Measurements from ENCODE around the gene RASA4. TPM values are rescaled to one million over a fixed set of nuclear protein-coding genes. Genes with fewer than 3 reads are reported as not detected.
A peak's percentile ranks its signal among the peaks of the same experiment; 100 is the strongest.
"Not testable (repeated sequence)": the region's sequence is repeated elsewhere in the genome, so short reads cannot be mapped to it uniquely, and the experiment has no call there.

RASA4 gene
- 57.6 and 62.3 TPM in 2 replicates for total RNA-seq

GRCh38 chr7:102616507-102617125, at the start of gene RASA4:
RASA4 (minus strand) TSS chr7:102616756; CDS start chr7:102616689, 67 bp downstream.
- H3K4me1 Mint-ChIP-seq; H3K9me3 Mint-ChIP-seq; H3K27ac Mint-ChIP-seq; H3K36me3 Mint-ChIP-seq (ENCODE audit: low read depth); H3K27me3 Mint-ChIP-seq; H3K4me3 Mint-ChIP-seq; CTCF ChIA-PET; POLR2A ChIA-PET; intact Hi-C loops (cut with micrococcal nuclease): not testable (repeated sequence)
- DNase-seq: peak; percentile 65
- peak; percentile 89 for ATAC-seq (ENCODE audit: low read depth)

DNA sequence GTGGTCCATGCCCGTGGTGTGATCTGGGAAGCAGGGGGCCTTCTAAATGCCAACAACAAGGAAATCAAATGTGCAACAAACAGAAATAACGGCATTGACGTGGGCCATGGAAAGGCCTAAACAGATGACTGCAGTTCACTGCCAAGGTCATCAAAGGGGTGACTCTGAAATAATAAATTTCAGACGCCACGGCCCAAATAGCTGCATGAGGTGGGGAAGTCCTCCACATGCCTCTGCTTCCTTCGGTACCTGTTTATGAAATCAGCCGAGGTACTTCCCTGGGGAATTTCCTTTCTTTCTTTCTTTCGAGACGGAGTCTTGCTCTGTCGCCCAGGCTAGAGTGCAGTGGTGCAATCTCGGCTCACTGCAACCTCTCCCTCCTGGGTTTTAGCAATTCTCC, 48.2 kb upstream of the RASA4 start:
- H3K9me3 Mint-ChIP-seq; POLR2A ChIA-PET; H3K27ac Mint-ChIP-seq; ATAC-seq (ENCODE audit: low read depth); CTCF ChIA-PET; DNase-seq; H3K4me1 Mint-ChIP-seq; H3K27me3 Mint-ChIP-seq; intact Hi-C loops (cut with micrococcal nuclease); H3K36me3 Mint-ChIP-seq (ENCODE audit: low read depth); H3K4me3 Mint-ChIP-seq: not testable (repeated sequence)

GRCh38 chr7:102649924-102650323, 33.4 kb upstream of the RASA4 start, which contains the start of gene SPDYE2B:
SPDYE2B (plus strand) TSS chr7:102650319; CDS start chr7:102652349, 2,030 bp downstream.
- intact Hi-C loops (cut with micrococcal nuclease); H3K36me3 Mint-ChIP-seq (ENCODE audit: low read depth); CTCF ChIA-PET; H3K9me3 Mint-ChIP-seq; H3K27ac Mint-ChIP-seq; H3K4me1 Mint-ChIP-seq; DNase-seq; H3K27me3 Mint-ChIP-seq; POLR2A ChIA-PET; H3K4me3 Mint-ChIP-seq; ATAC-seq (ENCODE audit: low read depth): not testable (repeated sequence)

DNA sequence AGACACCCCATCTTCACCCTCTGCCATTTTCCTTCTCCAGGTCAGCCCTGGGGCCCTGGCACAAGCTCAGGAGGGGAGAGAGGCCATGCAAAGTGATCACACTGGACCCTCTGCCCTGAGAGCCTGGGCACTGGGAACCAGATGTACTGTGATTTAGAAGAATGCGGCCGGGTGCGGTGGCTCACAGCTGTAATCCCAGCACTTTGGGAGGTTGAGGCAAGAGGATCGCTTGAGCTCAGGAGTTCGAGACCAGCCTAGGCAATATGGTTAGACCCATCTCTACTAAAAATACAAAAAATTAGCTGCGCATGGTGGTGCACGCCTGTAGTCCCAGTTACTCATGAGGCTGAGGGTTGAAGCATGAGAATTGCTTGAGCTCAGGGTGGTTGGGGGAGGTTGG, 31.3 kb upstream of the RASA4 start:
- H3K4me1 Mint-ChIP-seq; H3K9me3 Mint-ChIP-seq; H3K36me3 Mint-ChIP-seq (ENCODE audit: low read depth); H3K27ac Mint-ChIP-seq; H3K27me3 Mint-ChIP-seq; ATAC-seq (ENCODE audit: low read depth); POLR2A ChIA-PET; DNase-seq; intact Hi-C loops (cut with micrococcal nuclease); H3K4me3 Mint-ChIP-seq; CTCF ChIA-PET: not testable (repeated sequence)

DNA sequence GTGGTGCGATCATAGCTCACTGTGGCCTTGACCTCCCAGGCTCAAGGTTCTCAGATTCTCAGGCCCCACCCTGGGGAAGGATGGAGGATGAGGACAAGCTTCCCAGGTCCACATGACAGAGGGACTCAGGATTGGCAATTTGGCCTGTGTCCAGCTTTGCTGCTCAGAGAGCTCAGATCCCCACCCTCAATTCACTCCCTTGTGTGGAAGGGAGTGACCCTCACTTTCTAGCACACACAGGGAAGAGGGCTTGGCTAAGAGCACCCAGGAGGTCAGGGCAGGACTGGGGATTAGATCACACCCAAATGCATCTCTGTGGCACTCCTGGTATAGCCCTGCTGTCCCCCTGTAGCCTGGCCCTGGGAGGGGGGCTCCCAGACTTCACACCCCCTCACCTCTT, 26.8 kb upstream of the RASA4 start:
- POLR2A ChIA-PET; ATAC-seq (ENCODE audit: low read depth); H3K27ac Mint-ChIP-seq: not testable (repeated sequence)

DNA sequence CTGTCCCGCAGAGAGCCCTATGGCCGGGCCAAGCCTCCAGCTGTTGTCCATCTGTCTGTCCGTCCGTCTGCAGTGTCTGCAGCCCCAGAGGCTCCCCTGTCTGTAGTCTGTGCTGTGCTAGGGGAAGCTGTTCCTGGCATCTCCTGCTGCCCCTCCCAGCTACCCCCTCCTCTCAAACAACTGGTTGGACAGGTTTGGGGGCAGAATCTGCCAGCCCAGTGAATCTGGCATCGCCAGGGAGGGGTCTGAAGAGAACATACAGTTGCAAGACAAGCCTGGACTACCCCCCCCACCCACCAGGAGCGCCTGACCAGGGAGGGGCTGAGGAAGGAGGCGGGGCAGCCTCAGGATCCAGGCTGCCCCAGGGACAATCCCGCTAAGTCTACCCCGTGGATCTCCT, 26.1 kb upstream of the RASA4 start, which contains the start of gene UPK3BL1:
UPK3BL1 (minus strand) TSS at position 101 of the 400 bp plus-strand sequence; CDS start at position 51, 50 bp downstream.
- H3K36me3 Mint-ChIP-seq (ENCODE audit: low read depth); intact Hi-C loops (cut with micrococcal nuclease); H3K4me3 Mint-ChIP-seq; CTCF ChIA-PET; DNase-seq; H3K27me3 Mint-ChIP-seq; POLR2A ChIA-PET; ATAC-seq (ENCODE audit: low read depth); H3K4me1 Mint-ChIP-seq; H3K9me3 Mint-ChIP-seq; H3K27ac Mint-ChIP-seq: not testable (repeated sequence)

More for the DNA sequence above, 26.8 kb upstream of the RASA4 start:
- intact Hi-C loops (cut with micrococcal nuclease); H3K27me3 Mint-ChIP-seq; H3K4me1 Mint-ChIP-seq; H3K9me3 Mint-ChIP-seq; CTCF ChIA-PET; H3K4me3 Mint-ChIP-seq; H3K36me3 Mint-ChIP-seq (ENCODE audit: low read depth); DNase-seq: not testable (repeated sequence)

DNA sequence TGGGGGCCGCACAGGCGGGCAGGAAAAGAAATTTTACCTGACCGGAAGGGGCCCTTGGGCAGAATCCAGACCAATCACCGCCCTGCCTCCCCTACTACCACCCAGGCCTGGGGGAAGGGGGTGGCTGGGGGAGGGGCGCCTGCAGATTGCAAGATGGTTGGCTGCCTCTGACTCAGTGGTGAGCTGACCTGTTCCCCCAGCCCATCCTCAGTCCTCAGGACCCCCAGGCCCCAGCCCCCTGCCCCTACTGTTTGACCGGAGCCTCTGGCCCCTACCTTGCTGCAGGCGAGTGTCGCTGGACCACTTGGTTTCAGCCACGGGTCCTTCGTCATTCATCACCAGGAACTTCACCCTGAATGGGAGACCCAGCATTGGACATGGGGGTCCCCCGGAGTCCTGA, 22.3 kb upstream of the RASA4 start:
- H3K4me3 Mint-ChIP-seq, H3K4me1 Mint-ChIP-seq: not testable (repeated sequence)
- ATAC-seq (ENCODE audit: low read depth): peak; percentile 7

GRCh38 chr7:102636956-102637355, 20.4 kb upstream of the RASA4 start:
- not testable (repeated sequence) for H3K27ac Mint-ChIP-seq

More for the DNA sequence above, 22.3 kb upstream of the RASA4 start:
- intact Hi-C loops (cut with micrococcal nuclease); H3K27ac Mint-ChIP-seq; H3K27me3 Mint-ChIP-seq; DNase-seq; POLR2A ChIA-PET; H3K36me3 Mint-ChIP-seq (ENCODE audit: low read depth); H3K9me3 Mint-ChIP-seq; CTCF ChIA-PET: not testable (repeated sequence)

GRCh38 chr7:102635354-102635753, 18.8 kb upstream of the RASA4 start:
- H3K4me1 Mint-ChIP-seq; H3K4me3 Mint-ChIP-seq; POLR2A ChIA-PET; intact Hi-C loops (cut with micrococcal nuclease); CTCF ChIA-PET; DNase-seq; H3K27ac Mint-ChIP-seq; H3K36me3 Mint-ChIP-seq (ENCODE audit: low read depth); H3K27me3 Mint-ChIP-seq; ATAC-seq (ENCODE audit: low read depth); H3K9me3 Mint-ChIP-seq: not testable (repeated sequence)

More at GRCh38 chr7:102636956-102637355, 20.4 kb upstream of the RASA4 start:
- H3K4me1 Mint-ChIP-seq; H3K36me3 Mint-ChIP-seq (ENCODE audit: low read depth); ATAC-seq (ENCODE audit: low read depth); intact Hi-C loops (cut with micrococcal nuclease); H3K27me3 Mint-ChIP-seq; CTCF ChIA-PET; H3K9me3 Mint-ChIP-seq; POLR2A ChIA-PET; H3K4me3 Mint-ChIP-seq; DNase-seq: not testable (repeated sequence)

GRCh38 chr7:102634299-102634698, 17.7 kb upstream of the RASA4 start:
- H3K9me3 Mint-ChIP-seq; CTCF ChIA-PET; POLR2A ChIA-PET; intact Hi-C loops (cut with micrococcal nuclease); H3K36me3 Mint-ChIP-seq (ENCODE audit: low read depth); H3K4me1 Mint-ChIP-seq; H3K4me3 Mint-ChIP-seq; DNase-seq; H3K27me3 Mint-ChIP-seq; H3K27ac Mint-ChIP-seq; ATAC-seq (ENCODE audit: low read depth): not testable (repeated sequence)

DNA sequence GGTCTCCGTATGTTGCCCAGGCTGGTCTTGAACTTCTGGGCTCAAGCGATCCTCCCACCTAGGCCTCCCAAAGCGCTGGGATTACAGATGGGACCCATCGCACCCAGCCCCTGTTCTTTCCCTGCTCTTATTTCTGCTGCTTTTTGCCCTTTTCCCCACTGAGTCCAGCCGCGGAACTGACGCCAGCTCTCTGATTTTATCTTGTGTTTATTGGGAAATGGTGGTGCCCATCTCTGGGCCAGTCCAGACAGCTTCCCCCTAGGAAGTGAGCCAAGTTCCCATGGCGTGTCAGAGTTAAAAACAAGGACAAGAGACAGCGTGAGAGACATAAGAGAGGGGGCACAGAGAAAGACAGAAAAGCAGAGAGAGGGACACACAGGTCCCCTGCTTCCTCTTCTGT, 14.1 kb upstream of the RASA4 start:
- DNase-seq; H3K9me3 Mint-ChIP-seq; H3K36me3 Mint-ChIP-seq (ENCODE audit: low read depth); H3K4me1 Mint-ChIP-seq; ATAC-seq (ENCODE audit: low read depth); POLR2A ChIA-PET; intact Hi-C loops (cut with micrococcal nuclease); H3K4me3 Mint-ChIP-seq; H3K27ac Mint-ChIP-seq; CTCF ChIA-PET; H3K27me3 Mint-ChIP-seq: not testable (repeated sequence)

- H3K4me3 Mint-ChIP-seq; POLR2A ChIA-PET; H3K9me3 Mint-ChIP-seq; H3K27ac Mint-ChIP-seq; H3K4me1 Mint-ChIP-seq; H3K27me3 Mint-ChIP-seq; CTCF ChIA-PET; ATAC-seq (ENCODE audit: low read depth); DNase-seq; intact Hi-C loops (cut with micrococcal nuclease); H3K36me3 Mint-ChIP-seq (ENCODE audit: low read depth): not testable (repeated sequence)
Observed at GRCh38 chr7:102627271-102627904, 10.8 kb upstream of the RASA4 start.

Measured in activated B cell treated with CpG ODN at 0.5 μM for 24 hours (primary cell).